ENCODE data around the gene ARHGEF4. TPM values are rescaled to one million over a fixed set of nuclear protein-coding genes. Genes with fewer than 3 reads are reported as not detected.

The ARHGEF4 gene
- total RNA-seq, 1 experiment from 2014 or later: 0.80 TPM

DNA sequence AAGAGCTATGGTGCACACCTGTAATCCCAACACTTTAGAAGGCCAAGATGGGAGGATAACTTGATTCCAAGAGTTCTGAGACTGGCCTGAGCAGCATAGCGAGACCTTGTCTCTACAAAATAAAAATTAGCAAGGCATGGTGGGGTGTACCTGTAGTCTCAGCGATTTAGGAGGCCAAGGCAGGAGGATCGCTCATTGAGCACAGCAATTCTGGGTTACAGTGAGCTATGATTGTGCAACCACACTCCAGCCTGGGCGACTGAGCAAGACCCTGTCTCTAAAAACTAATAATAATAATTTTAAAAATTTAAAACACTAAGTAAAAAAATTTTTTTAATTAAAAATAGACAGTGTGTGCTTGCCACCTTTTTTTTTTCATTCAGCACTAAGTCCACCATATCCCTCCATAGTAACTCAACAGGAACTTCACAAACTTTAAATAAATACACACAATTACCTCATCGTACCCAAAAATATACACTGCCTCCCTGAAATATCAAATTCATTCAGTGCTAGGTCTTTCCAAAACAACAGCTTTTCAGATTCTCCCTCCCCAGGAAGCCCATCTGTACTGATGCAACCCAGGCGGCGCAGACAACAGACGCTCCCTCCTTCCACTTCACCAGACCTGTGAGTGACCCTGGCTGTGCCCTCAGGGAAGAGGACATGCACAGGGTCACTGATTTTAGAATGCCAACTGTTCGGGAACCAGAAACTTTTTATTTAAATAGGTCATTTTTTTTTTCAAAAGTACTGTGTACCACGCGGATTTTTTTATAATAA, 227.0 kb downstream of the ARHGEF4 start:
- Histone ChIP-seq H3K4me3 (ENCODE audit: low read depth in 2 of 2, low read length in 2 of 2) (no peak overlapping the region), H3K27me3 (ENCODE audit: control insufficient read depth, insufficient read depth, low read length) (no peaks in the 10 kb centered on the region), H3K36me3 (ENCODE audit: control insufficient read depth, insufficient read depth, low read length) (peaks cover 9% of the 10 kb centered on the region; the same call in 1 of the 2 replicates), H3K9me3 (ENCODE audit: control insufficient read depth, insufficient read depth, low read depth, low read length) (no peaks in the 10 kb centered on the region), H3K4me1 (ENCODE audit: control insufficient read depth, insufficient read depth, low read length) (no peaks in the 10 kb centered on the region), H3K27ac (ENCODE audit: low read length) (no peak overlapping the region)
- TF ChIP-seq TCF7L2 (IDR thresholded peaks at IDR 0.05; ENCODE audit: low read depth, low read length) (no peak), SIN3A (IDR thresholded peaks at IDR 0.05; ENCODE audit: borderline replicate concordance, insufficient read depth, low read depth, low read length) (no peak), POLR2AphosphoS5 (IDR thresholded peaks at IDR 0.05; ENCODE audit: low read depth, low read length) (no peak)
- TF ChIP-seq, protein P1, sequence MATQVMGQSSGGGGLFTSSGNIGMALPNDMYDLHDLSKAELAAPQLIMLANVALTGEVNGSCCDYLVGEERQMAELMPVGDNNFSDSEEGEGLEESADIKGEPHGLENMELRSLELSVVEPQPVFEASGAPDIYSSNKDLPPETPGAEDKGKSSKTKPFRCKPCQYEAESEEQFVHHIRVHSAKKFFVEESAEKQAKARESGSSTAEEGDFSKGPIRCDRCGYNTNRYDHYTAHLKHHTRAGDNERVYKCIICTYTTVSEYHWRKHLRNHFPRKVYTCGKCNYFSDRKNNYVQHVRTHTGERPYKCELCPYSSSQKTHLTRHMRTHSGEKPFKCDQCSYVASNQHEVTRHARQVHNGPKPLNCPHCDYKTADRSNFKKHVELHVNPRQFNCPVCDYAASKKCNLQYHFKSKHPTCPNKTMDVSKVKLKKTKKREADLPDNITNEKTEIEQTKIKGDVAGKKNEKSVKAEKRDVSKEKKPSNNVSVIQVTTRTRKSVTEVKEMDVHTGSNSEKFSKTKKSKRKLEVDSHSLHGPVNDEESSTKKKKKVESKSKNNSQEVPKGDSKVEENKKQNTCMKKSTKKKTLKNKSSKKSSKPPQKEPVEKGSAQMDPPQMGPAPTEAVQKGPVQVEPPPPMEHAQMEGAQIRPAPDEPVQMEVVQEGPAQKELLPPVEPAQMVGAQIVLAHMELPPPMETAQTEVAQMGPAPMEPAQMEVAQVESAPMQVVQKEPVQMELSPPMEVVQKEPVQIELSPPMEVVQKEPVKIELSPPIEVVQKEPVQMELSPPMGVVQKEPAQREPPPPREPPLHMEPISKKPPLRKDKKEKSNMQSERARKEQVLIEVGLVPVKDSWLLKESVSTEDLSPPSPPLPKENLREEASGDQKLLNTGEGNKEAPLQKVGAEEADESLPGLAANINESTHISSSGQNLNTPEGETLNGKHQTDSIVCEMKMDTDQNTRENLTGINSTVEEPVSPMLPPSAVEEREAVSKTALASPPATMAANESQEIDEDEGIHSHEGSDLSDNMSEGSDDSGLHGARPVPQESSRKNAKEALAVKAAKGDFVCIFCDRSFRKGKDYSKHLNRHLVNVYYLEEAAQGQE (IDR thresholded peaks at IDR 0.05; ENCODE audit: insufficient read depth in 1 of 2, low read depth in 2 of 2, low read length in 1 of 2): no peak
- TF ChIP-seq, protein P2, sequence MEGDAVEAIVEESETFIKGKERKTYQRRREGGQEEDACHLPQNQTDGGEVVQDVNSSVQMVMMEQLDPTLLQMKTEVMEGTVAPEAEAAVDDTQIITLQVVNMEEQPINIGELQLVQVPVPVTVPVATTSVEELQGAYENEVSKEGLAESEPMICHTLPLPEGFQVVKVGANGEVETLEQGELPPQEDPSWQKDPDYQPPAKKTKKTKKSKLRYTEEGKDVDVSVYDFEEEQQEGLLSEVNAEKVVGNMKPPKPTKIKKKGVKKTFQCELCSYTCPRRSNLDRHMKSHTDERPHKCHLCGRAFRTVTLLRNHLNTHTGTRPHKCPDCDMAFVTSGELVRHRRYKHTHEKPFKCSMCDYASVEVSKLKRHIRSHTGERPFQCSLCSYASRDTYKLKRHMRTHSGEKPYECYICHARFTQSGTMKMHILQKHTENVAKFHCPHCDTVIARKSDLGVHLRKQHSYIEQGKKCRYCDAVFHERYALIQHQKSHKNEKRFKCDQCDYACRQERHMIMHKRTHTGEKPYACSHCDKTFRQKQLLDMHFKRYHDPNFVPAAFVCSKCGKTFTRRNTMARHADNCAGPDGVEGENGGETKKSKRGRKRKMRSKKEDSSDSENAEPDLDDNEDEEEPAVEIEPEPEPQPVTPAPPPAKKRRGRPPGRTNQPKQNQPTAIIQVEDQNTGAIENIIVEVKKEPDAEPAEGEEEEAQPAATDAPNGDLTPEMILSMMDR (IDR thresholded peaks at IDR 0.05): no peak
- intact Hi-C loops (cut with micrococcal nuclease; ENCODE audit: unreplicated experiment) (no loop called here), in situ Hi-C loops (cut with HindIII; ENCODE audit: low pct_unique_long_range_greater_than_20kb, low sequenced_read_pairs) (no loop called here)
- CTCF ChIA-PET: no interaction called here
- BruUV-seq (replicated peaks): no TSS peak
- DNase-seq (ENCODE audit: low read depth, low spot score) (no peak), ATAC-seq (no peak)
- POLR2A ChIA-PET: no interaction called here

DNA sequence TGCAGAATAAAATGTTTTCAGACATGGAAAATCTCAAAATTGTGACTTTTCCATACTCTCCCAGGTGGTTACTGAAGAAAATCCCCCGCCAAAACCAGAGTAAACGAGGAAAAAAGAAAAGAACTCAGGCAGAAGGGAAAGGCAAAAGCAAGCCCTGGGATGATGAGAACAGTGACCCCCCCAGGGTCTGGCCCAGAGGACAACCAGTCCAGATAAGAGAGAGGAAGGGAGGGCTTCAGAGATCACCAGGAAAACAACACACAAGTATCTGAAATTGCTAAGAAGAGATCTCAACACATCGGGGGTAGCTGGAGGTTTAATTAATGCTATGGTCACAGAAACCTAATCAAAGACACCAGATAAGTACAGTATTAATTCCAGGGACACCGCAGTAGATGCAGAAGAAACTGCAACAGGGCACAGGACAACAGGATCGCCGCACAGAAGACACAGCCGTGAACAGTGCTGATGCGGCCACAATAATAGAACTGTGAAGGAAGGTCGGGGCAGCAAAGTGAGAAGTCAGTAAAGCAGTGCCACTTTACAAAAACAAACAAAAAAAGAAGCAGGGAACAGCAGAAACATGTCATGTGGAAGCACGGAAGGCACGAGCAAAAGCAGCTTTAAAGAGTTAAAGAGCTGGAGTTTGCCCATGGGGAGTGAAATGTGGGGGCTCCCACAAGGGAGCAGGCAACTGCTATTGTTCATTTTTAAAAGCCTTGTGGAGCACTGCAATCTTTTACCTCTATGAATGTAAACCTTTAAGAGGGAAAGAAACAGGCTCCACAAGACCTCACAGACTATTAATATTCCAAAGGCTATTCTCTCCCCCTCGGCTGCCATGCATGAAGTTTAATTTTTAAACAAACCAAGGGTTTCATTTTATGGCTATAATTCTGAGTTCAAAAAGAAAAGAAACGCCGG, 228.1 kb downstream of the ARHGEF4 start:
- BruUV-seq (replicated peaks): no TSS peak
- ChIA-PET CTCF (no interaction called here), POLR2A (no interaction called here)
- Histone ChIP-seq H3K27me3 (ENCODE audit: control insufficient read depth, insufficient read depth, low read length) (no peaks in the 10 kb centered on the region), H3K27ac (ENCODE audit: low read length) (no peak overlapping the region), H3K4me3 (ENCODE audit: low read depth in 2 of 2, low read length in 2 of 2) (no peak overlapping the region), H3K4me1 (ENCODE audit: control insufficient read depth, insufficient read depth, low read length) (no peaks in the 10 kb centered on the region), H3K36me3 (ENCODE audit: control insufficient read depth, insufficient read depth, low read length) (peaks cover 4% of the 10 kb centered on the region; the same call in 1 of the 2 replicates), H3K9me3 (ENCODE audit: control insufficient read depth, insufficient read depth, low read depth, low read length) (no peaks in the 10 kb centered on the region)
- TF ChIP-seq SIN3A (IDR thresholded peaks at IDR 0.05; ENCODE audit: borderline replicate concordance, insufficient read depth, low read depth, low read length) (no peak), TCF7L2 (IDR thresholded peaks at IDR 0.05; ENCODE audit: low read depth, low read length) (no peak), POLR2AphosphoS5 (IDR thresholded peaks at IDR 0.05; ENCODE audit: low read depth, low read length) (no peak)
- TF ChIP-seq, protein P1 (IDR thresholded peaks at IDR 0.05; ENCODE audit: insufficient read depth in 1 of 2, low read depth in 2 of 2, low read length in 1 of 2): no peak
- TF ChIP-seq, protein P2 (IDR thresholded peaks at IDR 0.05): no peak
- ATAC-seq (no peak), DNase-seq (ENCODE audit: low read depth, low spot score) (no peak)
- intact Hi-C loops (cut with micrococcal nuclease; ENCODE audit: unreplicated experiment): no loop called here
- in situ Hi-C loops (cut with HindIII; ENCODE audit: low pct_unique_long_range_greater_than_20kb, low sequenced_read_pairs): no loop called here
